ENCODE data around the gene F12. TPM values are rescaled to one million over a fixed set of nuclear protein-coding genes. Genes with fewer than 3 reads are reported as not detected.
A peak's percentile ranks its signal among the peaks of the same experiment; 100 is the strongest.

Gene F12
- total RNA-seq, result 1 to 10 TPM; 5.1 to 5.9 TPM

GRCh38 chr5:177409043-177409801 lies at the start of gene F12:
TSS of gene F12 (minus strand) at chr5:177409564. CDS start at chr5:177409527, 37 bp downstream.
- Mint-ChIP-seq H3K36me3 (no peaks in the 10 kb centered on the region), H3K9me3 (no peaks in the 10 kb centered on the region), H3K27me3 (no peaks in the 10 kb centered on the region), H3K4me1 (ENCODE audit: low read depth) (peaks cover 41% of the 10 kb centered on the region), H3K27ac (no peak within 1 kb of the TSS), H3K4me3 (no peak within 1 kb of the TSS)
- DNase-seq, result no peak
- intact Hi-C loops (cut with micrococcal nuclease), result no loop called here
- POLR2A ChIA-PET, result interaction anchor here (0.7 to 1.6 kb wide), 2 partner anchors 35 to 38 kb away, joined by 3 to 6 read pairs; partner anchors contain the start of gene PRR7
- CTCF ChIA-PET, result interaction anchor here (0.7 to 9.5 kb wide), 8 partner anchors 16 to 92 kb away, joined by 3 to 624 read pairs (median 4); partner anchors contain the start of genes GRK6 and PRR7

- CTCF ChIA-PET, result interaction anchor here (1.1 to 29.1 kb wide), 4 partner anchors 13 to 68 kb away, joined by 3 to 624 read pairs (median 6); partner anchors contain the start of genes F12 and PFN3
- Mint-ChIP-seq H3K27me3 (no peaks in the 10 kb centered on the region), H3K27ac (no peak overlapping the region), H3K4me1 (ENCODE audit: low read depth) (peaks cover 15% of the 10 kb centered on the region), H3K4me3 (no peak overlapping the region), H3K9me3 (no peaks in the 10 kb centered on the region), H3K36me3 (no peaks in the 10 kb centered on the region)
- no peak for DNase-seq
- intact Hi-C loops (cut with micrococcal nuclease), result no loop called here
- POLR2A ChIA-PET, result interaction anchor here (0.6 kb wide), 1 partner anchor 647 kb away, joined by 3 read pairs; no protein-coding TSS in a partner anchor
Measured at GRCh38 chr5:177458912-177459350, 49.6 kb upstream of the F12 start.

- Mint-ChIP-seq H3K27ac (no peak overlapping the region), H3K27me3 (no peaks in the 10 kb centered on the region), H3K4me3 (no peak overlapping the region), H3K36me3 (no peaks in the 10 kb centered on the region), H3K4me1 (ENCODE audit: low read depth) (peaks cover 22% of the 10 kb centered on the region), H3K9me3 (no peaks in the 10 kb centered on the region)
- no peak for DNase-seq
- intact Hi-C loops (cut with micrococcal nuclease), result loop anchor here (2.0 kb wide), 1 partner anchor 15 kb away; the partner anchor contains the start of gene DBN1
- ChIA-PET CTCF (interaction anchor here (0.9 to 29.1 kb wide), 33 partner anchors 8 to 345 kb away, joined by 3 to 624 read pairs (median 5); partner anchors contain the start of genes F12, GRK6, LMAN2 and PDLIM7), POLR2A (interaction anchor here (1.2 to 1.7 kb wide), 3 partner anchors 11 to 31 kb away, joined by 3 to 5 read pairs (median 4); partner anchors contain the start of gene GRK6)
Measured at GRCh38 chr5:177457852-177458681, 48.7 kb upstream of the F12 start.

GRCh38 chr5:177456976-177457851 lies 47.9 kb upstream of the F12 start:
- peaks cover 19% of the 10 kb centered on the region for H3K4me1 Mint-ChIP-seq (ENCODE audit: low read depth)
- ChIA-PET POLR2A (interaction anchor here (1.2 to 1.7 kb wide), 6 partner anchors 10 to 143 kb away, joined by 3 to 5 read pairs (median 4); partner anchors contain the start of genes GRK6 and PDLIM7), CTCF (interaction anchor here (0.9 to 29.1 kb wide), 33 partner anchors 9 to 344 kb away, joined by 3 to 624 read pairs (median 5); partner anchors contain the start of genes F12, GRK6, LMAN2 and PDLIM7)
- H3K27me3 Mint-ChIP-seq, result no peaks in the 10 kb centered on the region
- DNase-seq, result peak; percentile 72
- H3K4me3 Mint-ChIP-seq, result no peak overlapping the region
- intact Hi-C loops (cut with micrococcal nuclease), result loop anchor here (1.0 to 2.0 kb wide), 3 partner anchors 16 to 324 kb away; partner anchors contain the start of genes DBN1 and NSD1
- no peak overlapping the region for H3K27ac Mint-ChIP-seq
- no peaks in the 10 kb centered on the region for H3K9me3 Mint-ChIP-seq
- no peaks in the 10 kb centered on the region for H3K36me3 Mint-ChIP-seq

GRCh38 chr5:177456591-177456964 lies 47.2 kb upstream of the F12 start:
- Mint-ChIP-seq H3K36me3 (no peaks in the 10 kb centered on the region), H3K4me3 (no peak overlapping the region), H3K4me1 (ENCODE audit: low read depth) (peaks cover 13% of the 10 kb centered on the region), H3K27me3 (no peaks in the 10 kb centered on the region), H3K27ac (peak overlapping the region; percentile 75), H3K9me3 (no peaks in the 10 kb centered on the region)
- intact Hi-C loops (cut with micrococcal nuclease), result loop anchor here (1.0 to 2.0 kb wide), 3 partner anchors 16 to 323 kb away; partner anchors contain the start of genes DBN1 and NSD1
- DNase-seq, result no peak
- ChIA-PET CTCF (interaction anchor here (1.0 to 29.1 kb wide), 21 partner anchors 9 to 343 kb away, joined by 3 to 624 read pairs (median 10); partner anchors contain the start of genes F12, GRK6, PDLIM7 and PFN3), POLR2A (interaction anchor here (1.2 to 1.7 kb wide), 6 partner anchors 9 to 142 kb away, joined by 3 to 5 read pairs (median 4); partner anchors contain the start of genes GRK6 and PDLIM7)

GRCh38 chr5:177455661-177456590 lies 46.6 kb upstream of the F12 start:
- H3K4me1 Mint-ChIP-seq (ENCODE audit: low read depth), result peaks cover 11% of the 10 kb centered on the region
- H3K4me3 Mint-ChIP-seq, result peak overlapping the region; percentile 78
- no peaks in the 10 kb centered on the region for H3K27me3 Mint-ChIP-seq
- H3K27ac Mint-ChIP-seq, result peak overlapping the region; percentile 75
- DNase-seq, result peak; percentile 97
- H3K9me3 Mint-ChIP-seq, result no peaks in the 10 kb centered on the region
- ChIA-PET POLR2A (interaction anchor here (0.7 to 5.2 kb wide), 18 partner anchors 10 to 98 kb away, joined by 3 to 54 read pairs (median 5); partner anchors contain the start of genes DBN1, GRK6, PDLIM7 and PRR7), CTCF (interaction anchor here (0.6 to 29.1 kb wide), 43 partner anchors 11 to 154 kb away, joined by 3 to 624 read pairs (median 9); partner anchors contain the start of genes DDX41, F12, GRK6 and LMAN2)
- intact Hi-C loops (cut with micrococcal nuclease), result loop anchor here (1.0 to 2.0 kb wide), 5 partner anchors 17 to 323 kb away; partner anchors contain the start of genes DBN1, NSD1 and PDLIM7
- no peaks in the 10 kb centered on the region for H3K36me3 Mint-ChIP-seq

GRCh38 chr5:177455036-177455660 lies 45.8 kb upstream of the F12 start:
- intact Hi-C loops (cut with micrococcal nuclease), result loop anchor here (1.0 kb wide), 2 partner anchors 26 to 42 kb away; partner anchors contain the start of gene PDLIM7
- Mint-ChIP-seq H3K4me1 (ENCODE audit: low read depth) (peaks cover 11% of the 10 kb centered on the region), H3K4me3 (peak overlapping the region; percentile 78), H3K27me3 (no peaks in the 10 kb centered on the region), H3K36me3 (no peaks in the 10 kb centered on the region), H3K27ac (peak overlapping the region; percentile 66), H3K9me3 (no peaks in the 10 kb centered on the region)
- POLR2A ChIA-PET, result interaction anchor here (0.7 to 5.2 kb wide), 17 partner anchors 9 to 97 kb away, joined by 3 to 54 read pairs (median 5); partner anchors contain the start of genes DBN1, GRK6, PDLIM7 and PRR7
- peak; percentile 95 for DNase-seq
- CTCF ChIA-PET, result interaction anchor here (0.6 to 29.1 kb wide), 45 partner anchors 10 to 158 kb away, joined by 3 to 624 read pairs (median 7); partner anchors contain the start of genes DDX41, F12, GRK6 and LMAN2

- no peaks in the 10 kb centered on the region for H3K27me3 Mint-ChIP-seq
- H3K27ac Mint-ChIP-seq, result peak overlapping the region; percentile 66
- peak overlapping the region; percentile 78 for H3K4me3 Mint-ChIP-seq
- intact Hi-C loops (cut with micrococcal nuclease), result loop anchor here (1.0 kb wide), 5 partner anchors 25 to 64 kb away; partner anchors contain the start of genes GRK6 and PDLIM7
- peaks cover 11% of the 10 kb centered on the region for H3K4me1 Mint-ChIP-seq (ENCODE audit: low read depth)
- CTCF ChIA-PET, result interaction anchor here (0.6 to 29.1 kb wide), 38 partner anchors 9 to 500 kb away, joined by 3 to 624 read pairs (median 9); partner anchors contain the start of genes F12, GRK6, LMAN2 and MXD3
- H3K36me3 Mint-ChIP-seq, result no peaks in the 10 kb centered on the region
- H3K9me3 Mint-ChIP-seq, result no peaks in the 10 kb centered on the region
- DNase-seq, result peak; percentile 95
- POLR2A ChIA-PET, result interaction anchor here (0.6 to 5.2 kb wide), 15 partner anchors 9 to 97 kb away, joined by 3 to 54 read pairs (median 6); partner anchors contain the start of genes DBN1, GRK6, PDLIM7 and PRR7
Measured at GRCh38 chr5:177454397-177455035, 45.2 kb upstream of the F12 start.

Measured in activated CD4-positive, alpha-beta memory T cell treated with anti-CD3 and anti-CD28 coated beads for 36 hours (primary cell).